Activated CD8-positive, alpha-beta memory T cell treated with anti-CD3 and anti-CD28 coated beads for 4 hours (primary cell): Measurements from ENCODE around the gene TLR8.
"Not testable (repeated sequence)": the region's sequence is repeated elsewhere in the genome, so short reads cannot be mapped to it uniquely, and the experiment has no call there.

Experiments used
- DNase-seq, 2 donors: peaks; one replicate each; pipeline ENCODE4 v3.0.0-alpha.2; 2020; ENCODE audit warnings: low read depth in 2 of 2

The TLR8 gene

DNA sequence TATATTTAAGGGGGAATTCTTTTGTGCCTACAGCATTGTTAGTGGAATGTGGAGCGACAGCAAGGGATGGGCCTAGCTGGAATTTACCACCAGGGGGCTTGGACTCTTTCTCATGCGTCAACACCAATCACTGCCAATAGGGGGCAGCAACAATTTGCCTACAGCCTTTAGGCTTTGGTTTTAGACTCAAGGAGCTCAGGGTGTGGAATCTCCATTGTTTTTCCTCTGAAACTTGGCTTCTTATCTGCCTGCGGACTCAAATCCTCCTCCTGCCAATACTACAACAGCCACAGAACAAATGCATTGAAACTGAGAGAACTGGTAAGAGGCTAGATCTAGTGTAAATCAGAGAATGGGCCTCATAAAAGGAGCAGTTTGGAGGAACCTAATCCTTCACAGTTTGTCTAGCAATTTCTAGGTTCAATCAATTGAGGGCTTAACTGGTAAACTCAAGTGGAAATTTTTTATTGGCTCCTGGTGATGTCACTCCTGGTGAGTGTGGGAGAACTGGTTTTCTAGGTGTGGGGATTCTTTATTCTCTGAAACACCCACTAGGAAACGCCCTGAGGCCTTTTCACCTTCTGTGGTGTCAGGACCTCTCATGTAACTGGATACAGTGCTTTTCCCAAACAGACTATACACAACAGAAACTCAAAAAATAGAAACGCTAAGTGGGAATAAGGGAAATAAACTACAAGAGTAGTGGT, 40.6 kb downstream of the TLR8 start:
- DNase-seq: peak; percentile 52 to 64

DNA sequence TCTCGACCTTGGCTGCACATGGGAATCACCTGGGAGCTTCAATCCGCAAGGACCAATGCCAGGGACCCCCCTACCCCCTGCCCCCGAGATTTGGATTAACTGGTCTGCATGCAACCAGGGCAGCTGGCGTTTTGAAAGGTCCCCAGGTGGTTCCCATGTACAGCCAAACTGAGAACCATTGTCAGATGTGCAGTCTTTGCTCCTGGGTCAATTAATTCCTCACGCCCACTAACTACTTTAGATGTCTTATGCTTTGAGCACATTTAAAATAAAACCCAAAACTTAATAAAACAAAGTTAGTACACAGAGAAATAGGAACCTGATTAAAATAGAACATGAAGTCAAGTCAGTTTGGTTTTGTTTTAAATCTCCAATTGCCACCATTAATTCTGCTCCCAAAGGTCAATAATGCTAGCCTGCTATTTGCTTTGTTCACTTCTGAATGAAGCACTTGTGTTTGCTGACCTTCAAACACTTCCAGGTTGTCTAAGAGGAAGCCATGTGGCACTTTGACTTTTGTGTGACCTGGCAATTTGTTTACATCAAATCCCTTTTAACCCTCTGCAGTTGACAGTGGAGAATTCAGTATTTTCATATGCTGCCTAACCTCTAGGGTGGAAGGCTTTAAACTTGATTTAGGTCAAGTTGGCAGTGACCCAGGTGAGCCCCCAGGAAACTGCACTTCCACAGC, 41.3 kb downstream of the TLR8 start:
- no peak for DNase-seq

GRCh38 chrX:12948495-12948894, 42.1 kb downstream of the TLR8 start:
- DNase-seq: no peak

DNA sequence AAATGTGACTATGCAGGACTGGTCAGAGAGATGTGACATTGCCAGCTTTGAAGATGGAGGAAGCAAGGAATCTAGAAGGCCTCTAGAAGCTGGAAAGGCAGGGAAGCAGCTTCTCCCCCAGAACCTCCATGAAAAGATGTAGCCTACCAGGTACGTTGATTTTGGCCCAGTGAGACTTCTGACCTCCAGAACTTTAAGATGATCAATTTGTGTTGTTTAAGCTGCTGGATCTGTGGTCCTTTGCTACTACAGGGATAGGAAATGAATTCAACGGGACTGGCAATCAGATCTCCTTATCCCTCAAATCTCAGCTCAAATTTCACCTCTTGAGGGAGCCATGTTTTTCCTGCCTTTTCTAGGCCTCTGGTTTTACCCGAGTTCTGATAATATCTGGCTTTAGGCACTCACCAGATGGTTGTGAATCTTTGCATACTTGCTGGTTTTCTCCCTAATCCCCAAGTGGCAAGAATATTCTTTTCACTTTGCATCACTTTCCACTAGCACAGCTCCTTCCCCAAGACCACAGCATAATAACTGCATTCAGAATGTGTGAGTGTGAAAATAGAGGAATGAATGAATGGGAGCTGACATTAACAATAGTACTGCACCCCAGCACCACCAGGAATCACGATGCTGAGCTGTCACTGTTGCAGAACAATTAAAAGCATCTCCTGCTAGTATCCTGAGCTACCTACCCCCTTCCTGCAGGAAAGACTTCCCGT, 42.9 kb downstream of the TLR8 start:
- DNase-seq: no peak

- DNase-seq: peak; percentile 73 to 77
These were observed 43.7 kb downstream of the TLR8 start for GRCh38 chrX:12949927-12950656.

DNA sequence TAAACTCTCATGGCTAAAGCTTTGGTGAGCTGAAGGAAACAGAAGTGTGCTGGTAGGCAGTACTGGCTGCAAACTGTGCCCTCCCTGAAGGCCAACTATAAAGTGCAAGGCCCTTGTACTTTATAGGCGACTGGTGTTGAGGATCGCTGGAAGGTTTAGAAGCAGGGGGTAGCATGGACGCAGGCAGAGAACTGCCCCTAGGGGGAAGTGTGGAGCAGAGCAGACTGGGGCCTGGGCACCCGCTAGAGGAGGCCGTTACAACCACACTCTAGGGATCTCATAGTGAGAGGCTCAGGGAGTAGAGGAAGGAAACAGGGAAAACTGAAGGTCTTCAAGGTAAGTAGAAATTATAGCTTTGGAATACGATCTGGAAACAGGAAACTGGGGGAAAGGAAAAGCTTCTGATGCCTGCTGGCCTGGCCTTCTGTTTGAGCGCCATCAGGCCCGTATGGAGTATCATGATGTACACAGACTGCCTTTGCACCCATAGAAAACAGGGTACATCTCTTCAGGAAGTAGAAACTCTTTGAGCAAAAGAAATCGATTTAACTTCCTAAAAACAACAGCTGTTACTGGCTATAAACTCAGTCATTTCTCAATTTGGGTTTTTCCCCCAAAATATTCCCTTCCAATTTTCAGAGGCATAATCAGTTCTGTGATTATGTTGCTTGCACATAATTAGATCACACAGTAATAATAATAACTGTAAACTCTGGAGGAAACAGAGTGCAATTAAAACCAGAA, 44.6 kb downstream of the TLR8 start:
- no peak for DNase-seq

- DNase-seq: no peak
These were observed 45.2 kb downstream of the TLR8 start for GRCh38 chrX:12951595-12951975.

- DNase-seq: no peak
These were observed 47.0 kb downstream of the TLR8 start for GRCh38 chrX:12953420-12953819.

DNA sequence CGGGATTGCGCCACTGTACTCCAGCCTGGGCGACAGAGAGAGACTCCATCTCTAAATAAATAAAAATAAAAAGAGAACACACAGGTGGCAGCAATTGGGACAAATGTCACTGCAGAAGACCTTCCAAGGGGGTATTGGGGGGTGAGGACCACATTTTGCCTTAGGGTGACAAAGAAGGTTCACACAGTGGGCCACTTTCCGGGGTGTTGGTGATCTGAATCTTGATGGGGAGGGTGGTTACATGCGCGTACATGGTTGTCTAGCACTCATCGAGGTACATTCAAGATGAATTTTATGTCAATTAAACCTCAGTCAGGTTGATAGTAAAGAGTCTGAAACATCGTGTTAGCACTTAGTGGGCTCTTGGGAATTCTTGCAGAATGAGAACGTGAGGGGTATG, 48.0 kb downstream of the TLR8 start:
- no peak for DNase-seq

- no peak for DNase-seq
These were observed 48.6 kb downstream of the TLR8 start for GRCh38 chrX:12954981-12955380.

- DNase-seq: peak in 1 of 2 donors; percentile 57
These were observed 49.7 kb downstream of the TLR8 start for GRCh38 chrX:12955882-12956703.

DNA sequence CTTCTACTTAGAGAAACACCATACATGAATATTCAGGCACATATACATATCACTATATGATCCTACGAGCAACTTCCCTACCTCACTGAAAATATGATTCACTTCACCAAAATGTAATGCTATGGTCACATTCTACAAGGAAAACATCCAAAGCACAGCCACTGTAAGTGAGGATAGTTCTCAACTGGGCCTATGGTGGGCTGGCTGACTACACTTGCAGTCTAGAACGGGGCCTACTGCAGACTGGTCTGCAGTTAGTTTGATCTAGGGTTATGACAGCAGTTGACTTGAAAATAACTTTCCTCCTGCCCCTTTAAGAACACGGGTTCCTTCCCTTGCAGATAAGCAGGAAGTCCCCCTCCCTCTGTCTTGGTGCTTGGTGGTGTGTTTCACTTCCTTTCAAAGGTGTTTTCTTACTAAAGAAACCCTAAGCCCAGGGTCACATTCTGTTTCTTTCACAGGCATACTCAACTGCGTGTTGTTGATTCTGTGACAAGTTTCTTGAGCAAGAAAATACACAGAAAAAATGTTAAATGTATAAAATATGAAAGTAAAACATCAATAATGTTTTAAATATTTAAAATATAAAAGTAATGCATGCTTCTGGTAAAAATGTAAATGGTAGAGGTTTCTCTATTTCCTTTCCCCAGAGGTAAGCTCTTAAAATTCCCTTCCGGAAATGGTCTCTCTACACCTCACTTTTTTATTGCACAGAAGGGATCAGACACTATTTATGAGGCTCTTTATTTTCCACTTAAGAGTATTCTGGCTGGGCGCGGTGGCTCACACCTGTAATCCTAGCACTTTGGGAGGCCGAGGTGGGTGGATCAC, 50.5 kb downstream of the TLR8 start:
- peak in 1 of 2 donors; percentile 43 for DNase-seq

- DNase-seq: no peak
These were observed 51.6 kb downstream of the TLR8 start for GRCh38 chrX:12958059-12958458.

- DNase-seq: no peak
These were observed 52.0 kb downstream of the TLR8 start for GRCh38 chrX:12958461-12958860.

GRCh38 chrX:12961196-12961718, 54.8 kb downstream of the TLR8 start:
- no peak for DNase-seq

GRCh38 chrX:12962041-12962504, 55.7 kb downstream of the TLR8 start:
- DNase-seq: no peak

DNA sequence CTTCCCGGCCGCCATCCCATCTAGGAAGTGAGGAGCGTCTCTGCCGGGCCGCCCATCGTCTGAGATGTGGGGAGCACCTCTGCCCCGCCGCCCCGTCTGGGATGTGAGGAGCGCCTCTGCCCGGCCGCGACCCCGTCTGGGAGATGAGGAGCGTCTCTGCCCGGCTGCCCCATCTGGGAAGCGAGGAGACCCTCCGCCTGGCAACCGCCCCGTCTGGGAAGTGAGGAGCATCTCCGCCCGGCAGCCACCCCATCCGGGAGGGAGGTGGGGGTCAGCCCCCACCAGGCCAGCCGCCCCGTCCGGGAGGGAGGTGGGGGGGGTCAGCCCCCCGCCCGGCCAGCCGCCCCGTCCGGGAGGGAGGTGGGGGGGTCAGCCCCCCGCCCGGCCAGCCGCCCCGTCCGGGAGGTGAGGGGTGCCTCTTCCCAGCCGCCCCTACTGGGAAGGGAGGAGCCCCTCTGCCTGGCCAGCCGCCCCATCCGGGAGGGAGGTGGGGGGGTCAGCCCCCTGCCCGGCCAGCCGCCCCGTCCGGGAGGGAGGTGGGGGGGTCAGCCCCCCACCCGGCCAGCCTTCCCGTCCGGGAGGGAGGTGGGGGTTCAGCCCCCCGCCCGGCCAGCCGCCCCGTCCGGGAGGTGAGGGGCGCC, 56.9 kb downstream of the TLR8 start:
- DNase-seq: not testable (repeated sequence)

GRCh38 chrX:12965131-12965940, 58.9 kb downstream of the TLR8 start:
- no peak for DNase-seq
